Astrocyte of the cerebellum (primary cell): ENCODE results near the gene CHST12.

Experiments
- DNase-seq: peaks from one replicate; pipeline ENCODE4 v3.0.0-alpha.2; 2011; ENCODE audit warnings: low read depth
- H3K4me3 ChIP-seq: 2 replicates; pipeline ENCODE4 v1.5.1; 2011; ENCODE audit warnings: mild to moderate bottlenecking, low read depth, low read length, moderate library complexity
- in situ Hi-C: cut with HindIII; loops from 2 replicates; pipeline ENCODE4 v1.10.0; 2017; ENCODE audit warnings: low sequenced_read_pairs
- TF ChIP-seq, protein P1 (sequence below): IDR thresholded peaks from 2 replicates; pipeline ENCODE4 v1.5.1; 2012; ENCODE audit warnings: low read length, low read depth, moderate library complexity, mild to moderate bottlenecking; ENCODE audit errors: missing control alignments

Gene CHST12

DNA sequence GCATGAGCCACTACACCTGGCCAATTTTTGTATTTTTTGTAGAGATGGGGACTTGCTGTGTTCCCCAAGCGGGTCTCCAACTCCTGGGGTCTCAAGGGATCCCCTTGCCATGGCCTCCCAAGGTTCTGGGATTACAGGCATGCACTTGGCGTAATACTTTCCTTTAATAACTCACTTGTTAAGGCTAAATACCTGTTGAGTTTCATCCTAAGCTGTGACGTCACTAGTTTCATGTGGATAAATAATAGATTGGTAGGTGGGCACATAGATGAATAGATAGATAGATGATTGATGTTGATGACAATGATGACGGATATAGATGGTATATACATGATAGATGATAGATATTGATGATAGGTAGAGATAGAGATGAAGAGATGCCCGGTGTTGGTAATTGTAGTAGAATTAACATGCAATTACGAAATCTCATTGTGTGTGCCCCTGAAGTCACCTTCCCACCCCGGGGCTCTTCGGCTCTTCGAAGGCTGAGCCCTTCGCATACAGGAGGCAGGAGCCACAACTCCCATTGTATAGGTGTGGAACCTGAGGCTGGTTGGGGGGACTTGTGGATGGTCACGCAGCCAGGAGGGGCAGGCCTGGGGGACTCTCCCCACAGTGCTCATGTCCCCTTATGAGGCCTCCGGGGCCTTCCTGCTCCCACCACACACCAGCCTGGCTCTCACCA, 70.2 kb downstream of the CHST12 start:
- no peak for DNase-seq
- TF ChIP-seq, protein P1, sequence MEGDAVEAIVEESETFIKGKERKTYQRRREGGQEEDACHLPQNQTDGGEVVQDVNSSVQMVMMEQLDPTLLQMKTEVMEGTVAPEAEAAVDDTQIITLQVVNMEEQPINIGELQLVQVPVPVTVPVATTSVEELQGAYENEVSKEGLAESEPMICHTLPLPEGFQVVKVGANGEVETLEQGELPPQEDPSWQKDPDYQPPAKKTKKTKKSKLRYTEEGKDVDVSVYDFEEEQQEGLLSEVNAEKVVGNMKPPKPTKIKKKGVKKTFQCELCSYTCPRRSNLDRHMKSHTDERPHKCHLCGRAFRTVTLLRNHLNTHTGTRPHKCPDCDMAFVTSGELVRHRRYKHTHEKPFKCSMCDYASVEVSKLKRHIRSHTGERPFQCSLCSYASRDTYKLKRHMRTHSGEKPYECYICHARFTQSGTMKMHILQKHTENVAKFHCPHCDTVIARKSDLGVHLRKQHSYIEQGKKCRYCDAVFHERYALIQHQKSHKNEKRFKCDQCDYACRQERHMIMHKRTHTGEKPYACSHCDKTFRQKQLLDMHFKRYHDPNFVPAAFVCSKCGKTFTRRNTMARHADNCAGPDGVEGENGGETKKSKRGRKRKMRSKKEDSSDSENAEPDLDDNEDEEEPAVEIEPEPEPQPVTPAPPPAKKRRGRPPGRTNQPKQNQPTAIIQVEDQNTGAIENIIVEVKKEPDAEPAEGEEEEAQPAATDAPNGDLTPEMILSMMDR, result no peak
- in situ Hi-C loops, result no loop called here
- H3K4me3 ChIP-seq, result no peak overlapping the region

DNA sequence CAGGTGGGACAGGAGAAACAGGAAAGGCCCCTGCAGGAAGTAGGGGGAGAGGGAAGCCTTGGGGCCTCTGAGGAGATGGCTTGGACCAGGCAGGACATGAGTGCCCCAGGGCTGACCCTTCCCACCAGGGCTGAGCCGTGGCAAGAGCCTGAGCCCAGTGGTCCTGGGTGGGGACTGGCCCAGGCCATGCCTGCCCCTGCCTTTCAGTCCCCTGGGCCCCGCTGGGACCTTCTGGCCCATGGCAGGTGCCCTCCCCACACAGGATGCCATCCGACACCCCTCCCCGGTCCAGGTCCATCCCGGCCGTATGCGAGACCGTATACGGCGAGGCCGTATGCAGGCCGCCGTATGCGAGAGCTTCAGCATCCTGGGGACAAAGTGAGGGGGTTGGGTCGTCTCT, 70.8 kb downstream of the CHST12 start:
- in situ Hi-C loops, result no loop called here
- no peak overlapping the region for H3K4me3 ChIP-seq
- no peak for DNase-seq
- TF ChIP-seq, protein P1, result no peak

DNA sequence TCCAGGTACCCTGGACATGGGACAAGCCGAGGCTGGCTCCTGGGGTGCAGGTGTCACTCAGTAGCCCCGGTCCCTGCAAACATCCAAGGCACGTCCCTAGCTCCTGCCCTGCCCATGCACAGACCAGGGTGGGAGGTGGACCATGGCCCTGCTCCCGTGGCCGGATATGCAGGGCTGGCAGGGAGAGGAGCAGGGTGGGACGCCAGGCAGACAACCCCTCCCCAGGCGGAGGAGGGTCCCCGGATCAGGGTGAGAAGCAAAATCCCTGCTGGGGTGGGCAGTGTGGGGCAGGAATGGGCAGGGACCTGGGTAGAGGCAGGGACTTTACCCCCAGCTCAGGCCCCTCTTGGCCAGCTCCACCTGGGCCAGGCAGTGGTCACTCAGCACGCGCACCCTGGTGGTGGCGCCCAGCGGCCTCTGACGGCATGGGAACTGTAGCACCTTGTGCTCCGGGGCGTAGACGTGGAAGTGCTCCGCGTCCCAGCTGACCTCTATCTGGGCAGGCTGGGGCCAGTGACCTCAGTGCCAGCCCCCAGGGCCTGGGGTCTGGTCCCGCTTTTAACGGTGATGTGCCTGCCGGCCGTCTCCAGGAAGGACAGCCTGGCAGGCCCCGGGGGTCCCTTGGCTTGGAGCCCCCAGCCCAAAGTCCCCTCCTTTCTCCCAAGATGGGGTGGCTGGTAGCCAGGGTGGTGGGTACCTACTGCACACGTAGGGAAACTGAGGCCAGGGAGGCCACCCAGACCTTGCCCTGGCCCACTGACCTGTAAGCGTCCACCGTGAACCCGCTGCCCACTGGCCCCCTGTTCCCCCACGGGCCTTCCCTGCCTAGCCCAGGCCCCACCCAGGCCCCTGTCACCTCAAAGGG, 71.6 kb downstream of the CHST12 start:
- no peak for DNase-seq
- no peak overlapping the region for H3K4me3 ChIP-seq
- TF ChIP-seq, protein P1, result no peak
- in situ Hi-C loops, result no loop called here

DNA sequence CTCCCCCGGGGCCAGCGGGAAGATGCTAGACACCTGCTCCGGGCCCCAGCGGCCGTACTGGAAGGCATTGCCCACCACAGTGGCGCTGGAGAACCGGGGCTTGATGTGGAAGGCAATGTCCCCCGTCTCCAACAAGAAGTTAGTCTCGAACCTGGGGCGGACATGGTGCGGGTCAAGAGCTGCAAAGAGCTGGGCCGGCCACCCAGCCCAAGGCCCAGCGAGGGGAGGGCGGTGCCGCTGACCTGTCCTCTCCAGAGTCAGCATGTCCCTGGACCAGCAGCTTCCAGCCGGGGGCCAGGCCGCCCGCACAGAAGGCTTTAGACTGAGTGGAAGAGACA, 72.2 kb downstream of the CHST12 start:
- DNase-seq, result no peak
- in situ Hi-C loops, result no loop called here
- TF ChIP-seq, protein P1, result no peak
- no peak overlapping the region for H3K4me3 ChIP-seq

DNA sequence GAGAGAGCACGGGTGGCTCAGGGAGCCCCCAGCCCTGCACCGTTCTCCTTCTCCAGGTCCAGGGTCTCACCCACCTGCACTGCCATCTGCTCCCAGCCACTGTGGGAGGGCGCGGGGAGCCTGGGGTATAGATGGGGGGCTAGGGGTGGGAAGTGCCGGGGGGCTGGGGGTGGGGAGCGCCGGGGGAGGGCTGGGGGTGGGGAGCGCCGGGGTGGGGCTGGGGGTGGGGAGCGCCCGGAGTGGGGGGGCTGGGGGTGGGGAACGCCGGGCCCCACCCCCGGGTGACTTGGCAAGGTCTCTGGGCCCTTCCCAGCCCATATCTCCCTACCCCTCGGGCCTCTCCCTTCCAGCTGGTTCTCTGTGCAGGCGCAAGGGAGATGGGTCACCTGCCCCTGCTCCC, 72.9 kb downstream of the CHST12 start, which contains the start of gene GRIFIN:
GRIFIN (minus strand) TSS at position 101 of the 400 bp plus-strand sequence; CDS start at position 86, 15 bp downstream.
- TF ChIP-seq, protein P1, result no peak
- no peak within 1 kb of the TSS for H3K4me3 ChIP-seq
- DNase-seq, result no peak
- in situ Hi-C loops, result no loop called here

DNA sequence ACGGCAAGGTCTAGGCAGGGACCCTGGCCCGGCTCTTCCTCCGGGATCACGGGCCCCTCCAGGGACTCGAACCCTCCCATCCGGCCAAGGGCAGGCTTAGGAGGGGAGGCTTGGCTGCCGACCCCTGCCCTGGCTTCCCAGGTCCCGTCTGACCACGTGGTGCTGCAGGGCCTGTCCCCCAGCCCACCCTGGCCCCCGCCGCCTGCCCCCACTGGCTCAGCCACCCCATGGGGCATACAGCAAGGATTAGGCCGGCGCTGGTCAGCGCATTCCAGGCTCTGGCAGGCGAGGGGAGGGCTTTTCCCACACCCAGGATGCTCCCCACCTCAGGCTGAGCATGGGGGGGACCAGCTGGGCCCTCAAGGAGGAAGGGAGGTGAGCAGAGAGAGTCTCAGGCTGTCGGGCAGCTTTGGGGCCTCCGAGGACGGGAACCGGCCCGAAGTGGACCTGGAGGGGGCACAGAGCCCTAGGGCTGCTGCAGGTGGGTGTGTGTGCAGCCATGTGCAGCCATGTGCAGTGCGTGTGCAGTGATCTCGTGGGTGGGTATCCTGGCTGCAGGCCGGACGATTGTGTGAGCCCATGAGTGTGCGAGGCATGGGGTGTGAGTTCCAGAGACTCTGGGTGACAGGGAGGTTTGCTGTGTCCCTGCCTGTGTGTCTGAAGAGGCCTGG, 73.5 kb downstream of the CHST12 start:
- in situ Hi-C loops, result no loop called here
- TF ChIP-seq, protein P1, result no peak
- DNase-seq, result no peak
- H3K4me3 ChIP-seq, result no peak overlapping the region
